C4-2B (cell line): Measurements from ENCODE around the gene MCCC1.

Experiments used
- H3K27ac ChIP-seq: fragments of 450-650 bp; 2 replicates; pipeline ENCODE4 v1.5.1; 2017
- ZFX ChIP-seq: fragments of 450-650 bp; IDR thresholded peaks from 2 replicates; pipeline ENCODE4 v1.6.1; 2017
- TF ChIP-seq, protein P1 (sequence below): fragments of 450-650 bp; conservative IDR thresholded peaks from 2 replicates; pipeline ENCODE4 v1.5.1; 2017; ENCODE audit warnings: mild to moderate bottlenecking

The MCCC1 gene

GRCh38 chr3:183082355-183082915 lies 16.9 kb downstream of the MCCC1 start:
- H3K27ac ChIP-seq = no peak overlapping the region
- TF ChIP-seq, protein P1, sequence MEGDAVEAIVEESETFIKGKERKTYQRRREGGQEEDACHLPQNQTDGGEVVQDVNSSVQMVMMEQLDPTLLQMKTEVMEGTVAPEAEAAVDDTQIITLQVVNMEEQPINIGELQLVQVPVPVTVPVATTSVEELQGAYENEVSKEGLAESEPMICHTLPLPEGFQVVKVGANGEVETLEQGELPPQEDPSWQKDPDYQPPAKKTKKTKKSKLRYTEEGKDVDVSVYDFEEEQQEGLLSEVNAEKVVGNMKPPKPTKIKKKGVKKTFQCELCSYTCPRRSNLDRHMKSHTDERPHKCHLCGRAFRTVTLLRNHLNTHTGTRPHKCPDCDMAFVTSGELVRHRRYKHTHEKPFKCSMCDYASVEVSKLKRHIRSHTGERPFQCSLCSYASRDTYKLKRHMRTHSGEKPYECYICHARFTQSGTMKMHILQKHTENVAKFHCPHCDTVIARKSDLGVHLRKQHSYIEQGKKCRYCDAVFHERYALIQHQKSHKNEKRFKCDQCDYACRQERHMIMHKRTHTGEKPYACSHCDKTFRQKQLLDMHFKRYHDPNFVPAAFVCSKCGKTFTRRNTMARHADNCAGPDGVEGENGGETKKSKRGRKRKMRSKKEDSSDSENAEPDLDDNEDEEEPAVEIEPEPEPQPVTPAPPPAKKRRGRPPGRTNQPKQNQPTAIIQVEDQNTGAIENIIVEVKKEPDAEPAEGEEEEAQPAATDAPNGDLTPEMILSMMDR = no peak
- TF ChIP-seq ZFX = no peak

- TF ChIP-seq, protein P1 = no peak
- no peak for TF ChIP-seq ZFX
- H3K27ac ChIP-seq = peak overlapping the region; percentile 52
Observed at GRCh38 chr3:183081459-183082183, 17.7 kb downstream of the MCCC1 start.

DNA sequence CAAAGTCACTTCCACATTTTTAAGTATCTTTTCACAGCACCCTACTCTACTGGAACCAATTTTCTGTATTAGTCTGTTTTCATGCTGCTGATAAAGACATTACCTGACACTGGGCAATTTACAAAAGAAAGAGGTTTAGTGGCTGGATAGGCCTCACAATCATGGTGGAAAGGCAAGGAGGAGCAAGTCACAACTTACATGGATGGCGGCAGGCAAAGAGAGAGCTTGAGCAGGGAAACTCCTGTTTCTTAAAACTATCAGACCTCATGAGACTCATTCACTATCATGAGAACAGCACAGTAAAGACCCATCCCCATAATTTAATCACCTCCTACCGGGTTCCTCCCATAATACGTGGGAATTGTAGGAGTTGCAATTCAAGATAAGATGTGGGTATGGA lies 18.7 kb downstream of the MCCC1 start:
- H3K27ac ChIP-seq = no peak overlapping the region
- TF ChIP-seq, protein P1 = no peak
- no peak for TF ChIP-seq ZFX

- no peak for TF ChIP-seq ZFX
- TF ChIP-seq, protein P1 = no peak
- no peak overlapping the region for H3K27ac ChIP-seq
Observed at GRCh38 chr3:183074881-183075280, 24.4 kb downstream of the MCCC1 start.

GRCh38 chr3:183074261-183074660 lies 25.0 kb downstream of the MCCC1 start:
- no peak for TF ChIP-seq ZFX
- TF ChIP-seq, protein P1 = no peak
- H3K27ac ChIP-seq = no peak overlapping the region

- no peak overlapping the region for H3K27ac ChIP-seq
- TF ChIP-seq ZFX = no peak
- TF ChIP-seq, protein P1 = no peak
Observed at GRCh38 chr3:183073839-183074238, 25.5 kb downstream of the MCCC1 start.

DNA sequence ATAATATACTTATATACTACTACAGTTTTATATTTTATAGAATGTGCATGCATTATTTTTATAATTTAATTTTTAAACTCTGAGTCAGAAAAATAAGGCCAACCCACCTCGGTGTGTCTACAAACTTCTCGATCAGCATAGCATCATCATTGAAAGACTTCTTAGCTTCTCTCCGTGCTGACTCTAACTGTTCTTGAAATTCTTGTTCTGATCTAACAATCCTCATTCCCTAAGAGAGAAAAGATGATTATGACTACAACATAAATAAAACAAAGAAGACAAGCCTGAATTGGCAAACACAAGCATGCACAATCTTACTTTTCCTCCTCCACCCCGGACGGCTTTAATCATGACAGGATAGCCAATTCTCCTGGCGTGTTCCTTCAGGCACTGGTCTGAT lies 28.4 kb downstream of the MCCC1 start:
- H3K27ac ChIP-seq = no peak overlapping the region
- TF ChIP-seq ZFX = no peak
- TF ChIP-seq, protein P1 = no peak
